Gastroesophageal sphincter (tissue), 4 donors: ENCODE data around the gene ERBIN. TPM values are rescaled to one million over a fixed set of nuclear protein-coding genes. Genes with fewer than 3 reads are reported as not detected.

ENCODE experiments used
- ATAC-seq: fragments of 150-250 bp; one replicate; pipeline ENCODE4 v1.9.1; 2016; ENCODE audit warnings: mild to moderate bottlenecking, moderate library complexity
- H3K27ac ChIP-seq, 4 donors: fragments of 200-600 bp; sonication (generic) in 3 of 4; 1 replicate in 3 of 4; 2 replicates in 1 of 4; pipeline ENCODE4 v1.5.1; 2016 to 2019
- H3K27me3 ChIP-seq: fragments of 200-600 bp; sonication (generic); one replicate; pipeline ENCODE4 v1.5.1; 2019
- H3K36me3 ChIP-seq, 2 donors: fragments of 200-600 bp; sonication (generic); one replicate each; pipeline ENCODE4 v1.5.1; 2019; ENCODE audit warnings: control low read depth in 1 of 2
- H3K4me1 ChIP-seq, 3 donors: fragments of 200-600 bp; sonication (generic); 1 replicate in 2 of 3; 2 replicates in 1 of 3; pipeline ENCODE4 v1.5.1; 2016 to 2019; ENCODE audit warnings: control low read depth in 2 of 3
- H3K4me3 ChIP-seq, 2 donors: fragments of 200-600 bp; sonication (generic); one replicate each; pipeline ENCODE4 v1.5.1; 2019; ENCODE audit warnings: mild to moderate bottlenecking in 1 of 2, moderate library complexity in 1 of 2
- H3K9me3 ChIP-seq, 3 donors: fragments of 200-600 bp; sonication (generic); one replicate each; pipeline ENCODE4 v1.5.1; 2017 to 2019; ENCODE audit warnings: control low read depth in 2 of 3
- CTCF ChIP-seq, 4 experiments: fragments of 200-600 bp in 2 of 4; fragments of 450-650 bp in 2 of 4; sonication (generic) in 1 of 4; IDR thresholded peaks; one replicate each; pipeline ENCODE4 v1.5.1; 2017 to 2019; ENCODE audit warnings: antibody characterized with exemption in 4 of 4, mild to moderate bottlenecking in 2 of 4, moderate library complexity in 2 of 4
- EP300 ChIP-seq: sonication (generic); formaldehyde crosslinking; IDR thresholded peaks from one replicate; pipeline ENCODE4 v1.6.1; 2017; ENCODE audit warnings: antibody characterized with exemption, mild to moderate bottlenecking
- POLR2A ChIP-seq, 2 donors: fragments of 450-650 bp; IDR thresholded peaks; one replicate each; pipeline ENCODE4 v1.6.1; 2017; ENCODE audit warnings: antibody characterized with exemption in 2 of 2, mild to moderate bottlenecking in 2 of 2, moderate library complexity in 1 of 2
- POLR2AphosphoS5 ChIP-seq: sonication (generic); formaldehyde crosslinking; IDR thresholded peaks from one replicate; pipeline ENCODE4 v1.6.1; 2017; ENCODE audit warnings: antibody characterized with exemption
- WGBS, 2 donors: methylation state at CpG; one replicate each; pipeline ENCODE4 v1.1.5; 2018; ENCODE audit warnings: low coverage in 1 of 2; 5-methylcytosine and 5-hydroxymethylcytosine counted together
- total RNA-seq, 4 donors: library from RNA; depleted of rRNA; stranded (reverse); fragments of >200 nt; gene quantifications; one replicate each; pipeline ENCODE4 v1.1.0, GENCODE V29; 2016

The ERBIN gene
- total RNA-seq, 4 donors from 2014 or later = 54.4 to 71.6 (median 62.7) TPM

- Histone ChIP-seq H3K27ac (no peak overlapping the region), H3K4me3 (no peak overlapping the region), H3K4me1 (no peaks in the 10 kb centered on the region), H3K36me3 (no peaks in the 10 kb centered on the region), H3K9me3 (no peaks in the 10 kb centered on the region), H3K27me3 (no peaks in the 10 kb centered on the region)
- no peak for ATAC-seq
- no peak for TF ChIP-seq EP300
- no peak for TF ChIP-seq POLR2A (IDR thresholded peaks at IDR 0.05)
- no peak for TF ChIP-seq POLR2AphosphoS5
- TF ChIP-seq CTCF (IDR thresholded peaks at IDR 0.05) = no peak
- 75% methylated on average over 2 to 3 of the region's 3 CpGs for WGBS, 2 donors
These were observed 10.3 kb upstream of the ERBIN start for GRCh38 chr5:65916066-65916465.

GRCh38 chr5:65916636-65917035 is 9.7 kb upstream of the ERBIN start:
- WGBS, 2 donors = 38 to 83% methylated on average over 1 of the region's 1 CpG

GRCh38 chr5:65919773-65920172 is 6.6 kb upstream of the ERBIN start:
- Histone ChIP-seq H3K27me3 (no peaks in the 10 kb centered on the region), H3K4me1 (peaks cover 0 to 9% (median 0%) of the 10 kb centered on the region in 3 donors), H3K27ac (no peak overlapping the region), H3K4me3 (no peak overlapping the region), H3K9me3 (no peaks in the 10 kb centered on the region), H3K36me3 (no peaks in the 10 kb centered on the region)
- no peak for ATAC-seq
- TF ChIP-seq EP300 (no peak), POLR2A (IDR thresholded peaks at IDR 0.05) (no peak), POLR2AphosphoS5 (no peak), CTCF (IDR thresholded peaks at IDR 0.05) (no peak)

More at GRCh38 chr5:65916636-65917035, 9.7 kb upstream of the ERBIN start:
- Histone ChIP-seq H3K36me3 (no peaks in the 10 kb centered on the region), H3K27ac (no peak overlapping the region), H3K27me3 (no peaks in the 10 kb centered on the region), H3K4me1 (no peaks in the 10 kb centered on the region), H3K9me3 (no peaks in the 10 kb centered on the region), H3K4me3 (no peak overlapping the region)
- TF ChIP-seq POLR2AphosphoS5 = no peak
- no peak for ATAC-seq

- H3K27ac ChIP-seq = no peak overlapping the region
- H3K4me1 ChIP-seq = peaks cover 0 to 11% (median 0%) of the 10 kb centered on the region in 3 donors
- H3K36me3 ChIP-seq = no peaks in the 10 kb centered on the region
- ATAC-seq = no peak
- H3K4me3 ChIP-seq = no peak overlapping the region
- no peaks in the 10 kb centered on the region for H3K27me3 ChIP-seq
- 97 to 100% methylated on average over 2 to 5 of the region's 5 CpGs for WGBS, 2 donors
- TF ChIP-seq CTCF (IDR thresholded peaks at IDR 0.05) (no peak), EP300 (no peak), POLR2A (IDR thresholded peaks at IDR 0.05) (no peak), POLR2AphosphoS5 (no peak)
- no peaks in the 10 kb centered on the region for H3K9me3 ChIP-seq
These were observed 3.0 kb upstream of the ERBIN start for GRCh38 chr5:65923339-65923738.

- H3K4me1 ChIP-seq = peaks cover 0 to 22% (median 0%) of the 10 kb centered on the region in 3 donors
- H3K36me3 ChIP-seq = no peaks in the 10 kb centered on the region
- ATAC-seq = no peak
- H3K27me3 ChIP-seq = no peaks in the 10 kb centered on the region
- WGBS, 2 donors = 0 to 11% methylated on average over 8 to 19 of the region's 19 CpGs
- H3K27ac ChIP-seq = peak overlapping the region; percentile 89 to 99 (median 98)
- H3K4me3 ChIP-seq = peak overlapping the region; percentile 81 to 92
- TF ChIP-seq POLR2A (IDR thresholded peaks at IDR 0.05) (no peak), CTCF (IDR thresholded peaks at IDR 0.05) (no peak), EP300 (no peak), POLR2AphosphoS5 (no peak)
- H3K9me3 ChIP-seq = no peaks in the 10 kb centered on the region
These were observed 1.9 kb upstream of the ERBIN start for GRCh38 chr5:65924366-65925043.
